Measurements from ENCODE around the gene PPFIBP2. TPM values are rescaled to one million over a fixed set of nuclear protein-coding genes. Genes with fewer than 3 reads are reported as not detected.

PPFIBP2 gene
- total RNA-seq, 1 experiment from 2014 or later: 5.7 TPM

DNA sequence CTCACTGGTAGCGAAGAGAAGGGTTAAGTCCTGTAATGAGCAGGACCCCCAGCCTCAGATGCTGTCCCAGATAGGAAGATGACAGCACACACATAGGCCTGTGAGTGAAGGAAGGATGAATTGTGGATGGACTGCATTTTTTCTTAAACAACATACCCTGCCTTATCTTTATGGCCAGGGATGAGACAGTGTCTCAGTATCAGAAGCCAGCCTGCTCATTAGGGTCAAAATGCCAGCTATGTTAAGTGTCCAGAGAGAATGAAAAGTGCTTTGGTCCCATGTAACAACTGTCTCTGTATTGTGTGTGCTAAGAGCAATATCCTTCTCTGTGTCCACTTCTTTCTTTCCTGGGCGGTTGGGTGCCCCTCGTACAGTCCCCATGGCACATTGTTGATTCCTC is 30.2 kb downstream of the PPFIBP2 start:
- ChIA-PET CTCF (no interaction called here), POLR2A (ENCODE audit: low non-redundant PET) (no interaction called here)
- TF ChIP-seq EZH2 (IDR thresholded peaks at IDR 0.05; ENCODE audit: borderline replicate concordance, low read depth, low read length, poor library complexity, severe bottlenecking): no peak
- TF ChIP-seq, protein P1, sequence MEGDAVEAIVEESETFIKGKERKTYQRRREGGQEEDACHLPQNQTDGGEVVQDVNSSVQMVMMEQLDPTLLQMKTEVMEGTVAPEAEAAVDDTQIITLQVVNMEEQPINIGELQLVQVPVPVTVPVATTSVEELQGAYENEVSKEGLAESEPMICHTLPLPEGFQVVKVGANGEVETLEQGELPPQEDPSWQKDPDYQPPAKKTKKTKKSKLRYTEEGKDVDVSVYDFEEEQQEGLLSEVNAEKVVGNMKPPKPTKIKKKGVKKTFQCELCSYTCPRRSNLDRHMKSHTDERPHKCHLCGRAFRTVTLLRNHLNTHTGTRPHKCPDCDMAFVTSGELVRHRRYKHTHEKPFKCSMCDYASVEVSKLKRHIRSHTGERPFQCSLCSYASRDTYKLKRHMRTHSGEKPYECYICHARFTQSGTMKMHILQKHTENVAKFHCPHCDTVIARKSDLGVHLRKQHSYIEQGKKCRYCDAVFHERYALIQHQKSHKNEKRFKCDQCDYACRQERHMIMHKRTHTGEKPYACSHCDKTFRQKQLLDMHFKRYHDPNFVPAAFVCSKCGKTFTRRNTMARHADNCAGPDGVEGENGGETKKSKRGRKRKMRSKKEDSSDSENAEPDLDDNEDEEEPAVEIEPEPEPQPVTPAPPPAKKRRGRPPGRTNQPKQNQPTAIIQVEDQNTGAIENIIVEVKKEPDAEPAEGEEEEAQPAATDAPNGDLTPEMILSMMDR (conservative IDR thresholded peaks at IDR 0.05; ENCODE audit: low read depth, low read length): no peak
- intact Hi-C loops (cut with micrococcal nuclease; ENCODE audit: unreplicated experiment): no loop called here
- H3K27me3 ChIP-seq (replicated peaks; ENCODE audit: insufficient read depth, low read depth, low read length, poor library complexity): no peaks in the 10 kb centered on the region
- H3K27ac ChIP-seq (ENCODE audit: low read depth, low read length, poor library complexity, severe bottlenecking): no peak overlapping the region
- H3K4me3 ChIP-seq (ENCODE audit: low read depth, low read length, poor library complexity, severe bottlenecking): no peak overlapping the region
- no peaks in the 10 kb centered on the region for H3K4me1 ChIP-seq (ENCODE audit: insufficient read depth, low read length, poor library complexity, severe bottlenecking)
- no peak for DNase-seq (ENCODE audit: low spot score)
- no TSS peak for BruUV-seq (replicated peaks)
- H3K9me3 ChIP-seq (ENCODE audit: low read depth, low read length, poor library complexity, severe bottlenecking): no peaks in the 10 kb centered on the region
- no peaks in the 10 kb centered on the region for H3K36me3 ChIP-seq (ENCODE audit: insufficient read depth, low read length, poor library complexity, severe bottlenecking)

DNA sequence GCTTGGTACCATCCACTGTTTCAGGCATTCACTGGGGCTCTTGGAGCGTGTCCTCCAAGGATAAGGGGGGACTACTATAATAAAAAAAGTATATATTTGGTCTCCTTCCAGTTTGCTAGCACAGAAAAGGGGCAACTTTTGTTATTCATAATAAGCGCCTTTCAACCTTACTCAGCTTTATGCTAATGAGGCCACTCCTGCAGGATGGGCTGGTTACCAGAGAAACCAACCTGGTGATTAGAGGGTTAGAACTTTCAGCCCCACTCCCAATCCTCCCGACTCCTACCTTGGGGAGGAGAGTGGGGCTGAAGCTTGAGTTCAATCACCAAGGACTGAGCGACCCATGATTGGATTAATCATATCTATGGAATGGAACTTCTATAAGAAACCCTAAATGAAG is 31.8 kb downstream of the PPFIBP2 start:
- Histone ChIP-seq H3K27me3 (replicated peaks; ENCODE audit: insufficient read depth, low read depth, low read length, poor library complexity) (no peaks in the 10 kb centered on the region), H3K9me3 (ENCODE audit: low read depth, low read length, poor library complexity, severe bottlenecking) (no peaks in the 10 kb centered on the region), H3K4me3 (ENCODE audit: low read depth, low read length, poor library complexity, severe bottlenecking) (no peak overlapping the region), H3K4me1 (ENCODE audit: insufficient read depth, low read length, poor library complexity, severe bottlenecking) (no peaks in the 10 kb centered on the region), H3K36me3 (ENCODE audit: insufficient read depth, low read length, poor library complexity, severe bottlenecking) (no peaks in the 10 kb centered on the region), H3K27ac (ENCODE audit: low read depth, low read length, poor library complexity, severe bottlenecking) (no peak overlapping the region)
- intact Hi-C loops (cut with micrococcal nuclease; ENCODE audit: unreplicated experiment): no loop called here
- no TSS peak for BruUV-seq (replicated peaks)
- ChIA-PET CTCF (no interaction called here), POLR2A (ENCODE audit: low non-redundant PET) (no interaction called here)
- no peak for DNase-seq (ENCODE audit: low spot score)
- TF ChIP-seq EZH2 (IDR thresholded peaks at IDR 0.05; ENCODE audit: borderline replicate concordance, low read depth, low read length, poor library complexity, severe bottlenecking): no peak
- TF ChIP-seq, protein P1 (conservative IDR thresholded peaks at IDR 0.05; ENCODE audit: low read depth, low read length): no peak

DNA sequence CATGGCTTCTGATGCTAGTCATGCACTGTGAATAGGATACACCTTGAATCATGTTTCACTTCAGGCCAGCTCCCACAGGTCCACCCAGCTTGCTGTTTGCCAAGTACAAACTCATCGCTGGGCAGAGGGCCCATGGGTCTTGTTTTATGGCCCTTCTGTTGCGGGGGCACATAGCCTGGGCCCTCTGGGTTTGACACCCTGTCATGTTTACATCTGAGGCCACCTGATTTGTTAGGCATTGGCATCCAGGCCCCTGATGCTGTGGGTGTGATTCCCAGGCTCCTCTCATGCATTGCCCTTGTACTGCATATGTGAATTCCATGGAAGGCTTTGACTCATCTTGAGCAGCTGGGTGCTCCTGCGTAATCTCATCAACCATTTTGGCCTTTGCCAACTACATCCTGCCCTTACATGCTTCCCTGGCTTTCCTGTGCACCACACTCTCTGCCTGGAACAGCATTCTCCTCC is 32.6 kb downstream of the PPFIBP2 start:
- no peaks in the 10 kb centered on the region for H3K9me3 ChIP-seq (ENCODE audit: low read depth, low read length, poor library complexity, severe bottlenecking)
- no peak for DNase-seq (ENCODE audit: low spot score)
- H3K27ac ChIP-seq (ENCODE audit: low read depth, low read length, poor library complexity, severe bottlenecking): no peak overlapping the region
- no peaks in the 10 kb centered on the region for H3K4me1 ChIP-seq (ENCODE audit: insufficient read depth, low read length, poor library complexity, severe bottlenecking)
- H3K27me3 ChIP-seq (replicated peaks; ENCODE audit: insufficient read depth, low read depth, low read length, poor library complexity): no peaks in the 10 kb centered on the region
- intact Hi-C loops (cut with micrococcal nuclease; ENCODE audit: unreplicated experiment): no loop called here
- ChIA-PET POLR2A (ENCODE audit: low non-redundant PET) (no interaction called here), CTCF (no interaction called here)
- TF ChIP-seq EZH2 (IDR thresholded peaks at IDR 0.05; ENCODE audit: borderline replicate concordance, low read depth, low read length, poor library complexity, severe bottlenecking): no peak
- TF ChIP-seq, protein P1 (conservative IDR thresholded peaks at IDR 0.05; ENCODE audit: low read depth, low read length): no peak
- no peaks in the 10 kb centered on the region for H3K36me3 ChIP-seq (ENCODE audit: insufficient read depth, low read length, poor library complexity, severe bottlenecking)
- BruUV-seq (replicated peaks): no TSS peak
- H3K4me3 ChIP-seq (ENCODE audit: low read depth, low read length, poor library complexity, severe bottlenecking): no peak overlapping the region
